Esophagus squamous epithelium (tissue), 4 donors: ENCODE data around the gene IVD.

Source experiments
- POLR2A ChIP-seq, 4 donors: fragments of 450-650 bp; IDR thresholded peaks; one replicate each; pipeline ENCODE4 v1.6.1; 2017; ENCODE audit warnings: antibody characterized with exemption in 4 of 4, mild to moderate bottlenecking in 4 of 4, moderate library complexity in 3 of 4
- TF ChIP-seq, protein P1 (sequence below), 6 experiments: fragments of 450-650 bp in 4 of 6; fragments of 200-600 bp in 2 of 6; sonication (generic) in 2 of 6; IDR thresholded peaks; one replicate each; pipeline ENCODE4 v1.5.1; 2016 to 2019; ENCODE audit warnings: antibody characterized with exemption in 6 of 6, mild to moderate bottlenecking in 4 of 6, moderate library complexity in 4 of 6

DNA sequence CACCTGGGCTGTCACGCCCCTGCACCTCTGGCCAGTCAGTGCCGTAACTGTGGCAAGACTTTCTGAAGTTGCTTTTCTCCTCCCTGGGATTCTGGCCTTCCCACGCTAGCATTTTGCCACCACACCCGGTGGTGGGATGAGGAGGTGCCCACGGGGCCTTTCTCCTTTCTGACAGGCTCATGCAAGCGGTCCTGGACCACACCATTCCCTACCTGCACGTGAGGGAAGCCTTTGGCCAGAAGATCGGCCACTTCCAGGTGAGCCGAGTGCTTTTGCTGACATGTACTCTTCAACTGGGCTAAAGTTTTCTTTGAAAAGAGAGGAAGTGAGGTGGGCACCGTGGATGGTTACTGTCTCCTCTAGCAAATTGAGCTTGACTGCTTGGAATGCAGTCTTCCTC, 9.6 kb downstream of the IVD start:
- TF ChIP-seq, protein P1, sequence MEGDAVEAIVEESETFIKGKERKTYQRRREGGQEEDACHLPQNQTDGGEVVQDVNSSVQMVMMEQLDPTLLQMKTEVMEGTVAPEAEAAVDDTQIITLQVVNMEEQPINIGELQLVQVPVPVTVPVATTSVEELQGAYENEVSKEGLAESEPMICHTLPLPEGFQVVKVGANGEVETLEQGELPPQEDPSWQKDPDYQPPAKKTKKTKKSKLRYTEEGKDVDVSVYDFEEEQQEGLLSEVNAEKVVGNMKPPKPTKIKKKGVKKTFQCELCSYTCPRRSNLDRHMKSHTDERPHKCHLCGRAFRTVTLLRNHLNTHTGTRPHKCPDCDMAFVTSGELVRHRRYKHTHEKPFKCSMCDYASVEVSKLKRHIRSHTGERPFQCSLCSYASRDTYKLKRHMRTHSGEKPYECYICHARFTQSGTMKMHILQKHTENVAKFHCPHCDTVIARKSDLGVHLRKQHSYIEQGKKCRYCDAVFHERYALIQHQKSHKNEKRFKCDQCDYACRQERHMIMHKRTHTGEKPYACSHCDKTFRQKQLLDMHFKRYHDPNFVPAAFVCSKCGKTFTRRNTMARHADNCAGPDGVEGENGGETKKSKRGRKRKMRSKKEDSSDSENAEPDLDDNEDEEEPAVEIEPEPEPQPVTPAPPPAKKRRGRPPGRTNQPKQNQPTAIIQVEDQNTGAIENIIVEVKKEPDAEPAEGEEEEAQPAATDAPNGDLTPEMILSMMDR (IDR thresholded peaks at IDR 0.05): no peak
- no peak for TF ChIP-seq POLR2A (IDR thresholded peaks at IDR 0.05)
